Stomach (tissue), 9 donors: Measurements from ENCODE around the gene TSNAXIP1. TPM values are rescaled to one million over a fixed set of nuclear protein-coding genes. Genes with fewer than 3 reads are reported as not detected.
A peak's percentile ranks its signal among the peaks of the same experiment; 100 is the strongest.

ENCODE experiments used
- DNase-seq, 2 donors: peaks; one replicate each; pipeline versions ENCODE4 v3.0.0 to v3.0.0-alpha.2; 2013 to 2019
- H3K27ac ChIP-seq, 5 donors: fragments of 200-600 bp in 4 of 5; sonication (generic) in 4 of 5; one replicate each; pipeline ENCODE4 v1.5.1; 2013 to 2019; ENCODE audit warnings: mild to moderate bottlenecking in 1 of 5, moderate library complexity in 1 of 5
- H3K27me3 ChIP-seq, 3 donors: fragments of 200-600 bp; sonication (generic); one replicate each; pipeline ENCODE4 v1.5.1; 2017 to 2019; ENCODE audit warnings: mixed run types in 1 of 3
- H3K36me3 ChIP-seq, 4 donors: fragments of 200-600 bp; sonication (generic); 1 replicate in 3 of 4; 2 replicates in 1 of 4; pipeline ENCODE4 v1.5.1; 2016 to 2019
- H3K4me1 ChIP-seq, 4 donors: fragments of 200-600 bp; sonication (generic); one replicate each; pipeline ENCODE4 v1.5.1; 2016 to 2019
- H3K4me3 ChIP-seq, 4 donors: fragments of 200-600 bp; sonication (generic) in 3 of 4; one replicate each; pipeline ENCODE4 v1.5.1; 2016 to 2019; ENCODE audit warnings: mild to moderate bottlenecking in 1 of 4
- H3K9me3 ChIP-seq, 4 donors: fragments of 200-600 bp; sonication (generic); one replicate each; pipeline ENCODE4 v1.5.1; 2016 to 2019
- EP300 ChIP-seq: sonication (generic); formaldehyde crosslinking; IDR thresholded peaks from one replicate; pipeline ENCODE4 v1.6.1; 2017; ENCODE audit warnings: antibody characterized with exemption
- POLR2A ChIP-seq, 4 donors: fragments of 450-650 bp; IDR thresholded peaks; one replicate each; pipeline ENCODE4 v1.6.1; 2016; ENCODE audit warnings: antibody characterized with exemption in 4 of 4, control low read depth in 2 of 4, mild to moderate bottlenecking in 1 of 4, moderate library complexity in 1 of 4
- POLR2AphosphoS5 ChIP-seq, 3 donors: sonication (generic); formaldehyde crosslinking; IDR thresholded peaks; one replicate each; pipeline ENCODE4 v1.6.1; 2016; ENCODE audit warnings: antibody characterized with exemption in 3 of 3
- WGBS, 5 donors: extraction: QIAGEN DNeasy Blood & Tissue Kit in 3 of 5; methylation state at CpG; one replicate each; pipeline versions ENCODE4 v1.1.5 to v1.1.7; 2013 to 2018; 5-methylcytosine and 5-hydroxymethylcytosine counted together
- intact Hi-C: fragments of 100-400 bp; cut with DNase I; formaldehyde crosslinking; loops from one replicate; pipeline ENCODE4 v1.15.1; 2023; ENCODE audit warnings: low total_unique reads
- polyA plus RNA-seq, 3 donors: library from polyadenylated mRNA; stranded (reverse); fragments of 200-250 nt; gene quantifications; one replicate each; pipeline ENCODE4 v1.2.3, GENCODE V29; 2013
- total RNA-seq, 5 donors: library from RNA; depleted of rRNA; stranded (reverse); fragments of >200 nt; gene quantifications; one replicate each; pipeline versions ENCODE4 v1.1.0 to v1.2.3, GENCODE V29; 2014 to 2016
- TF ChIP-seq, protein P1 (sequence below), 7 experiments: fragments of 450-650 bp in 4 of 7; fragments of 200-600 bp in 3 of 7; sonication (generic) in 3 of 7; IDR thresholded peaks; one replicate each; pipeline ENCODE4 v1.5.1; 2016 to 2019; ENCODE audit warnings: antibody characterized with exemption in 7 of 7, control low read depth in 2 of 7, mild to moderate bottlenecking in 1 of 7
- donor health status: healthy with polysubstance abuse.
- donor health status: Bipolar disorder and iron deficiency.
- donor health status: healthy.

TSNAXIP1 gene
- total and polyA plus RNA-seq, 8 donors = 0.45 to 25.7 (median 1.2) TPM; not detected in 1

DNA sequence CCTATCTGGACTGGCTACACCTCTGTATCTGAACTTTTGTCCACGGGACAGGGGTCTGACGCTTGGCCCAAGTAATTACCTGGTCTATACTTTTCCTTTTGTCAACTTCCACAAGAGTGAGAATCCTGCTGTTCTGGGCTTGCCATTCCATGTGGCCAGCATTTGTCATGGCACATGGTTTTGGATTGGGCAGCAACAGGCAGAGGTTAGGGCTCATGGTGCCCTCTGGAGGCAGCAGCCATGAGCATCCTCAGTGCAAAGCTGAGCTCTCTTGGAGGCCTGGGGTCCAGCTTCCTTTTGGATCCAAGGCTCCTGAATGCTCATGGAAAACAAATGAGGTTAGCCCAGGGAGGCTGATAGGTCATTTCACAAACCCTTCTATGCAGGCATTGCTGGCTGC, 58.6 kb downstream of the TSNAXIP1 start:
- no peaks in the 10 kb centered on the region for H3K9me3 ChIP-seq
- peaks cover 25 to 38% (median 29%) of the 10 kb centered on the region in 4 donors for H3K4me1 ChIP-seq
- no peak overlapping the region for H3K27ac ChIP-seq
- H3K4me3 ChIP-seq = no peak overlapping the region
- no peaks in the 10 kb centered on the region for H3K27me3 ChIP-seq
- peaks cover 39 to 64% (median 60%) of the 10 kb centered on the region in 4 donors for H3K36me3 ChIP-seq
- WGBS, 5 donors = 92 to 97% (median 96%) methylated on average over 2 of the region's 2 CpGs
- DNase-seq = peak; percentile 34 to 55
- intact Hi-C loops = no loop called here
- TF ChIP-seq, protein P1, sequence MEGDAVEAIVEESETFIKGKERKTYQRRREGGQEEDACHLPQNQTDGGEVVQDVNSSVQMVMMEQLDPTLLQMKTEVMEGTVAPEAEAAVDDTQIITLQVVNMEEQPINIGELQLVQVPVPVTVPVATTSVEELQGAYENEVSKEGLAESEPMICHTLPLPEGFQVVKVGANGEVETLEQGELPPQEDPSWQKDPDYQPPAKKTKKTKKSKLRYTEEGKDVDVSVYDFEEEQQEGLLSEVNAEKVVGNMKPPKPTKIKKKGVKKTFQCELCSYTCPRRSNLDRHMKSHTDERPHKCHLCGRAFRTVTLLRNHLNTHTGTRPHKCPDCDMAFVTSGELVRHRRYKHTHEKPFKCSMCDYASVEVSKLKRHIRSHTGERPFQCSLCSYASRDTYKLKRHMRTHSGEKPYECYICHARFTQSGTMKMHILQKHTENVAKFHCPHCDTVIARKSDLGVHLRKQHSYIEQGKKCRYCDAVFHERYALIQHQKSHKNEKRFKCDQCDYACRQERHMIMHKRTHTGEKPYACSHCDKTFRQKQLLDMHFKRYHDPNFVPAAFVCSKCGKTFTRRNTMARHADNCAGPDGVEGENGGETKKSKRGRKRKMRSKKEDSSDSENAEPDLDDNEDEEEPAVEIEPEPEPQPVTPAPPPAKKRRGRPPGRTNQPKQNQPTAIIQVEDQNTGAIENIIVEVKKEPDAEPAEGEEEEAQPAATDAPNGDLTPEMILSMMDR (IDR thresholded peaks at IDR 0.05) = peak in 1 of 7 experiments; percentile 10
- TF ChIP-seq POLR2A (IDR thresholded peaks at IDR 0.05) = no peak

DNA sequence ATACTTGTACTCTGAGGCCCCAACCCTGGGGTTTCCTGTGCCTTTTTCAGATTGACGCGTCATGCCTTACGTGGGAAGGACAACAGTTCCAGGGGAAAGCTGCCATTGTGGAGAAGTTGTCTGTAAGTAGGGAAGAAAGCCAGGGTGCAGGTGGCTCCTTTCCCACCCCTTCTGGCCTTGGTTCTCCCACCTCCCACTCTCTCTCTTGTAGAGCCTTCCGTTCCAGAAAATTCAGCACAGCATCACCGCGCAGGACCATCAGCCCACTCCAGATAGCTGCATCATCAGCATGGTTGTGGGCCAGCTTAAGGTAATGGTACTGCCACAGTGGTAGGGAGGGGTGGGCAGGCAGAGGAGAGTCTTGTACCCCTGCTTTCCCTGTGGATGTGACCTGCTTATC, 61.6 kb downstream of the TSNAXIP1 start:
- DNase-seq = no peak
- intact Hi-C loops = no loop called here
- Histone ChIP-seq H3K4me3 (no peak overlapping the region), H3K9me3 (no peaks in the 10 kb centered on the region), H3K36me3 (peaks cover 45 to 74% (median 68%) of the 10 kb centered on the region in 4 donors), H3K4me1 (peaks cover 8 to 23% (median 14%) of the 10 kb centered on the region in 4 donors), H3K27ac (no peak overlapping the region), H3K27me3 (no peaks in the 10 kb centered on the region)
- TF ChIP-seq, protein P1 (IDR thresholded peaks at IDR 0.05) = no peak
- TF ChIP-seq POLR2AphosphoS5 (IDR thresholded peaks at IDR 0.05) = no peak
- WGBS, 5 donors = 93 to 98% (median 98%) methylated on average over 6 of the region's 6 CpGs

DNA sequence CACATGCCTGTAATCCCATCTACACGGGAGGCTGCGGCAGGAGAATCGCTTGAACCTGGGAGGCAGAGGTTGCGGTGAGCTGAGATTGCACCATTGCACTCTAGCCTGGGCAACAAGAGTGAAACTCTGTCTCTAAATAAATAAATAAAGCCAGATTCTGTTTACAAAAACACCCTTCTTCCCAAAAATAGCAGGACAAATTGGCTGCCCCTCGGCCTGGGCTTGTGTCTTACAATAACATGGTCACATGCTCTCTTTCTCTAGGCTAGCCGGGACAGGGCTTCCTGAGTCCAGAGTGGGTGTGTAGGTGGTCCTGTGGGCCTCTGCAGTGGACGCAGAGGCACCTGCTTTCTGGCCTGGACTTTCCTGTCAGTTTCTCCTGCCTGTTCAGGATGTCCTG, 63.0 kb downstream of the TSNAXIP1 start:
- 80 to 93% (median 86%) methylated on average over 7 of the region's 7 CpGs for WGBS, 5 donors
- intact Hi-C loops = no loop called here
- DNase-seq = no peak
- Histone ChIP-seq H3K27me3 (no peaks in the 10 kb centered on the region), H3K4me3 (no peak overlapping the region), H3K36me3 (peaks cover 45 to 73% (median 68%) of the 10 kb centered on the region in 4 donors), H3K9me3 (no peaks in the 10 kb centered on the region), H3K4me1 (peaks cover 11 to 26% (median 20%) of the 10 kb centered on the region in 4 donors), H3K27ac (no peak overlapping the region)
- TF ChIP-seq, protein P1 (IDR thresholded peaks at IDR 0.05) = no peak
- TF ChIP-seq EP300 = no peak

DNA sequence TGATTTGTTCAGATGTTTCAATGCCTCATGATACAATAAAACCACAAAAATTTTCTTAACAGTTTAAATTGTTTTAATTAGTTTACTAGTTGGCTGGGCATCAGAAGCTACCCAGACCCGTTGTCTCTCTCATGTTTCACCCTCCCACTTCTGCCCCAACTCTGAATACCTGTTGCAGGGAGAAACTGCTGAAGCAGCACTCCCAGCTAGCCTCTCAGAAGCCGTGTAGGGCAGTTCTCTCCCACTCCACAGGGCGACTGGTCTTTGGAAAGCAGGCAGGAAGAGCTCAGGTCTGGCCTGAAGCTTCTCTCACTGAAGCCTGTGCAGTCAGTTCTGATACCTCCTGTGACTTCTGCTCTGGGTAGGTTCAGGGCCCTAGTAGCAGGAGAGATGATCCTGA, 64.6 kb downstream of the TSNAXIP1 start:
- TF ChIP-seq, protein P1 (IDR thresholded peaks at IDR 0.05) = no peak
- TF ChIP-seq POLR2AphosphoS5 (IDR thresholded peaks at IDR 0.05) = no peak
- no peak for TF ChIP-seq EP300
- no peak for TF ChIP-seq POLR2A (IDR thresholded peaks at IDR 0.05)
- no peaks in the 10 kb centered on the region for H3K27me3 ChIP-seq
- H3K4me3 ChIP-seq = no peak overlapping the region
- H3K27ac ChIP-seq = peak overlapping the region in 1 of 5 donors; percentile 90
- intact Hi-C loops = no loop called here
- H3K4me1 ChIP-seq = peaks cover 16 to 42% (median 33%) of the 10 kb centered on the region in 4 donors
- H3K9me3 ChIP-seq = no peaks in the 10 kb centered on the region
- no peak for DNase-seq
- 60 to 82% (median 73%) methylated on average over 3 of the region's 3 CpGs for WGBS, 5 donors
- H3K36me3 ChIP-seq = peaks cover 36 to 63% (median 59%) of the 10 kb centered on the region in 4 donors
